ENCODE measurements around the gene GPRASP3.

GRCh38 chrX:102739657-102740056 is 19.1 kb downstream of the GPRASP3 start:
- TF ChIP-seq POLR2A (IDR thresholded peaks at IDR 0.05; ENCODE audit: borderline replicate concordance, extremely low read depth, insufficient read depth, insufficient read length) (no peak), CTCF (IDR thresholded peaks at IDR 0.05 in 2 of 3, conservative IDR thresholded peaks at IDR 0.05 in 1 of 3; ENCODE audit: borderline replicate concordance in 1 of 3, insufficient read depth in 1 of 3, low read depth in 2 of 3, low read length in 2 of 3) (no peak), SIN3A (IDR thresholded peaks at IDR 0.05; ENCODE audit: low read depth) (no peak), EGR1 (IDR thresholded peaks at IDR 0.05; ENCODE audit: low read depth) (no peak), POLR2AphosphoS5 (IDR thresholded peaks at IDR 0.05; ENCODE audit: low read depth, low read length) (no peak), REST (IDR thresholded peaks at IDR 0.05; ENCODE audit: low read depth) (no peak), MAX (IDR thresholded peaks at IDR 0.05) (no peak), EZH2phosphoT487 (IDR thresholded peaks at IDR 0.05; ENCODE audit: borderline replicate concordance) (no peak), ZNF274 (IDR thresholded peaks at IDR 0.05; ENCODE audit: low read depth, low read length) (no peak)
